HL-60/S4 treated with phorbol 12-myristate 13-acetate at 8.2 ng/mL for 4 days and 3 days (cell line): ENCODE measurements around the gene SACM1L.

Source experiments
- in situ Hi-C: fragments of 300-500 bp; cut with MboI; formaldehyde crosslinking; loops from 2 replicates; pipeline ENCODE4 v1.15.0; 2022; ENCODE audit warnings: low sequenced_read_pairs

Gene SACM1L

DNA sequence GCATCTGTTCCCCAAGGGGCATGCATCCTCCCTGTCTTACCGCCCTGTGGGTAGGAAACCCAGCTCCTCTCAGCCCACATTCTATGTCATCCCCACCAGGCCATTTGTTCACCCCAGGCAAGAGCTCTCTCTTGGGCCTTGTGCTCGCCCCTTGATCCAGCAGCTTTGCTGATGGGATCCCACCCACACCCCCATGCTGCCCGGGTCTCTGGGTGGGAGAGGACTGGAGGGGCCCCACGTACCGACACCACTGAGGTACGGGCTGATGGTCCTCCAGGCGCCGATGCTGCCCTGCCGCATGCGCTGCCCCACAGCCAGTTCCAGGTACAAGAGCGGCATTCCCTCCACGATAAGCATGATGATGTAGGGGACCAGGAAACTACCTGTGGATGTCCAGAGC lies 92.6 kb downstream of the SACM1L start:
- in situ Hi-C loops = no loop called here

DNA sequence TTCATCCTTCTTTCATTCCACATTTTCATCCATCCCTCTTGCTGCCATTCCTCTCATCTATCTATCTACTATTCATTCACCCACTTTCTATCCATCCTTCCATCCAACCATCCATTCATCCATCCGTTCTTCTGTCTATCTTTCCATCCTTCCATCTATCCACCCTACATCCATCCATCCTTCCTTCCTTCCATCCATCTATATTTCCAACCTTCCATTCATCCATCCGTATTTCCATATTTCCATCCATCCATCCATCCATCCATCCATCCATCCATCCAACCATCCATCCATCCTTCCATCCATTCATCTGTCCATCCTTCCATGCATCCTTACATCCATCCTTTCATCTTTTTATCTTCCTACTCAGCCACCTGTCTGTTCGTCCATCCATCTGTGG lies 93.2 kb downstream of the SACM1L start:
- in situ Hi-C loops = no loop called here

DNA sequence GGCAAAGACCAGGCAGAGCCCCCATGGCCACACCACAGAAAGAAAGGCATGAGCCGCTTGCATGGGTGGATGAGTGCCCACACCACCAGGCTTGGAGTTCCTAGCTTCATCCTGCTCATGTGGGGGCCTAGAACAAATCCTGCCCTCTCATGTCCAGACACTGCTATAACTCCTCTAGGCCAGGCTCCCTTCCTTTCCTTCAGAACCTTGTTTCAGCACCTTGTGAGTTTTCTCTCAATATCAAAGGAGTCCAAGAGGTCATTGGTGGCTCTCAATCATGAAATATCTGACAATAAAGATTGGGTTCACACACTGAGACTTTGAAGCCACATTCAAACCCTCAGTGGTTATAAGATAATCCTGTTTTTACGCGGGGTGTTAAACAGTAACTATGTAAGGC lies 94.5 kb downstream of the SACM1L start:
- in situ Hi-C loops = no loop called here

DNA sequence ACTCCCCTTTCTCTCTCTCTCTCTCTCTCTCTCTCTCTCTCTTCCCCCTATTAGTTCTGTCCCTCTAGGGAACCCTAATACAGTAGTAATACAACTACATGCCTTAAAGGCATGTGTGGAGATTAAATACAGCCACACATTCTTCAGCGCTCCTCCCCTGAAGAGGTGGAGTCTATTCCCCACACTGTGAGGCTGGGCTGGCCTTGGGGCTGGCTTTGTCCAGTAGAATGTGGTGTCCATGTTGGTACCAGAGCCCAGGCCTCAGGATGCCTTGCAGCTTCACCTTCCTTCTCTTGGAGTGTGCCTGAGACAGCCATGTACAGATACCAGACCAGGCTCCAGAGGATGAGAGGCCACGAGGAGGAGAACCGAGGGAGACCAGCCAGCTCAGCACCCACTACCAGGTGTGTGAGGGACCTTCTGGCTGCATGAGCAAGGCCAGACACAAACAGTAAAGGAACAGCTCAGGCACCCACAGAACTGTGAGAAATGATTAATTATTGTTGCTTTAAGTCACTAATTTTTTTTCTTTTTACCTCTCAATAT lies 96.5 kb downstream of the SACM1L start:
- in situ Hi-C loops = no loop called here

DNA sequence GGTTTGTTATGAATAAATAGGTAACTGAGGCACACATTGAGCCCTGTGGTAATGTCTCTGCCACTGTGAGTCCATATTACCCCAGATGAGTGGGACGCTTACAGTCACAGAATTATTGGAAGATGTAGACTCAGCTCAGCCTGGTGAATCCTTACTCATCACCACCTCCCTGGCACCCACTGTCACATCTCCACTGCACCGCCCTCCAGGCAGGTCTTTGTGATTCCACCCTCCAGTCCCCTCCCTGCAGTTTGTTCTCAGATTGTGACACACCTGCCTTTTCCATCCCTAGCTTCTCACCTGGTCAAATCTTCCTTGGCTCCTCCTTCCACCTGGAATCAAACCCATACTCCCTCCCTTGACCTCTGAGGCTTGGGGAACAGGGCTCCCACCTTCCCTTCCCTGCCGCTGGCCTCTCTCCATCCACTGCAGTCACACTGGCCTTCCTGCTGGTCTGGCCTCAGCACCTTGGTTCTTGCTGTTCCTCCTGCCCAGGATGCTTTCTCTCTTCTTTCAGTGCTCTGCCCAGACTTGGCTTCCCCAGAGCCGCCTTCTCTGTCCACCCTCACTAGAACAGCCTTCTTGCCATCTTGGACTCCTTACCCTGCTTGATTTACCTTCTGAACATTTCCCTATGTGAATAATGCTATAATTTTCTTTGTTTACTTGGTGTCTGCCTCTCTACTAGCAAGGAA lies 97.8 kb downstream of the SACM1L start:
- in situ Hi-C loops = no loop called here

DNA sequence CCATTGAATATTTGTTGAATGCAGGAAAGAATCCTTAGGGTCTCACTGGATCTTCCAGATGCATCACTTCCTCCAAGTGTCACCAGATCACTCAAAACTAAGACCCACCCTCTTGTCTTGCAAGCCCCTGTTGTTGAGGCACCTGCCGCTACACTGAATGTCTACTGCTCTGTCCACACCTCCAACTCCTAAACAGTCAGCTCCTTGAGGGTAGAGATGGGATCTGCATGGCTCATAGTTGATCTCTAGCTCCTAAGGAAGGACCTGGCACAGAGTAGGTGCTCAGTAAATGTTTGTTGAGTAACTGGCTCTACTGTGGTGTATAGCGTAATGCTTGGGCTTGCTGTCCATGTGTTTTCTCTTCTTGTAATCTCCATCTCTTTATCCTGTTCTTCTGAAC lies 98.4 kb downstream of the SACM1L start:
- in situ Hi-C loops = no loop called here

DNA sequence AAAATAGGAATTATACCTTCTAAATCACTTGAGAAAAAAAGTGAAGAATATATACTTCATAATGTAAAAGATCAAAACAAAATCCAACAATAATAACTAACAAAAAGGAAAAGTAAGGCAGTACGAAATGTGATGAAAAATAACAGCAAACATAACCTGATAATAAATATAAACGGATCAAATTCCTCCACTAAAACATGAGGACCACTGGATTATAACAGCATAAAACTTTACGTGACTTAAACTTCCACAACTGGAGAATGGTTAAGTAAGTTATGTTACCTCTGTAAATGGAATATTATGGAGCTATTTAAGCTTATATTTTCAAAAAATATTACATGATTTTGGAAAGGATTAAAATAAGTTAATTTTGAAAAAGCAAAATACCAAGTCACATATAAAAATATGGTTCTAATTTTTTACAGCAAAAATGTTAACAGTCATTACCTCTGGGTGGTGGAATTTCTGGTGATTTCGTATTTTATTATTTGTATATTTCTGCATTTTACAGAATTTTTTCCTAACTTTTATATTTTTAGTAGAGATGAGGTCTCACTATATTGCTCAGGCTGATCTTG lies 100.1 kb downstream of the SACM1L start:
- in situ Hi-C loops = no loop called here

DNA sequence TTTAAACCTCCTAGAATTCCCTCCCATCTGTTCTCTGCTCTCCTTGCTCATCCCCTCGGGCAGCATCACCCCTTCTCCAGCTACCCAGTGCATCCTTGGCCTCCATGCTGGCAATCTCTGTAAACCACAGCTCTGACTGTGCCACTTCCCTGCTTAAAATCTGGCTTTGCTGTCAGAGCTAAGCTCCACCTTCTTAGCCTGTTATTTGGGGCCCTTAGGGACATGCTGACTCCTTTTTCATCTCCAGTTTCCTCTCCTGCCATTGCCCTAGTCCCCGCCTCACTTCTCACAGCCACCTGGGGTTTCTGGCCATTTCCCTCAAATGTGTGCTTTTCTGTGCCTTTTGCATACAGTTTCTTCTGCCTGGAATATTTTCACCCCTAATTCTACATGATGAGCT lies 101.4 kb downstream of the SACM1L start:
- in situ Hi-C loops = no loop called here

DNA sequence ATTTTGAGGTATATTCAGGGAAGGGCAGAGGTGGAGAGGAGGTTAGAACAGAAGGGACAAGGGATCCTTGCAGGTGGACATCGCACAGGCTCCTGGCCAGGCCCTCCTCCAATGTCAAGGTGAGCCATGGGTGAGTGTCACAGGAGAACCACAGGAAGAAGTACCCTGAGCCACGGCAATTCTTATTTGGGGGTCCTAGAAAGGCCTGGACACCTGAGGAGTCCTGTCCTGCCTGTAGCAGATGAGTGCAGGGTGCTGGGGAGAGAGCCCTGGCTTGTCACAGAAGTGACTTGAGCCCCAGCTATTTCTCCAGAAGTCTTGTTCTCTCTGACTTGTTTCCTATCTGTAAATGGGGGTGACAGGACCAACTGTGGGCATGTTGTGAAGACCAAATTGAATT lies 102.8 kb downstream of the SACM1L start:
- in situ Hi-C loops = no loop called here

DNA sequence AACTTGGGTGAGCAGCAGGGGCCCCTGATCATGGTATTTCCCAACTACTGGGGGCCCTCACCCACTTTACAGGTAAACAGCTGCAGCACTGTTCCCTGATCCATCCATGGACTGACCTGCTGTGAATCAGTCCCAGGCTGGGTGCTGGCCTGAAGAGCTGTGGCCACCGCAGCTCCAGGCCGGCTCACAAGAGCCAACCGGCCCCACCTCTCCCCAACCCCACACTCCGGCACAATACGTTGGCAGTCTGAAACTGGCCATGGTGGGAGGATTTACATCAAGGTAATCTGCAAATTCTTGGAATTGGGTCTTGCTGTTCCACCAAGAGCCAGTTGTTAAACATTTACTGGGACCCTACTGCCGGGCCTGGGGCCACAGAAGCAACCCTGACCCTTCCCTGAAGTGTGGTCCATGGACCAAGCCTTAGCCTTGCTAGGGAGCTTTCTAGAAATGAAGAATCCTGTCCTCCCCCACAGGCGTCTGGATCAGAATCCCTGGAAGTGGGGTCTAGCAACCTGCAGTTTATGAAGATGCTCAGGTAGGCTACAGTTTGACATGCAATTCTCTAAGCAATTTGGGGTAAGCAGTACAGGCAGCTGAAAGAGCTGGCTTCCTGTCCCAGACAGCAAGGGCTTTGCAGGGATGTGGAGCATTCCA lies 103.4 kb downstream of the SACM1L start:
- in situ Hi-C loops = no loop called here

DNA sequence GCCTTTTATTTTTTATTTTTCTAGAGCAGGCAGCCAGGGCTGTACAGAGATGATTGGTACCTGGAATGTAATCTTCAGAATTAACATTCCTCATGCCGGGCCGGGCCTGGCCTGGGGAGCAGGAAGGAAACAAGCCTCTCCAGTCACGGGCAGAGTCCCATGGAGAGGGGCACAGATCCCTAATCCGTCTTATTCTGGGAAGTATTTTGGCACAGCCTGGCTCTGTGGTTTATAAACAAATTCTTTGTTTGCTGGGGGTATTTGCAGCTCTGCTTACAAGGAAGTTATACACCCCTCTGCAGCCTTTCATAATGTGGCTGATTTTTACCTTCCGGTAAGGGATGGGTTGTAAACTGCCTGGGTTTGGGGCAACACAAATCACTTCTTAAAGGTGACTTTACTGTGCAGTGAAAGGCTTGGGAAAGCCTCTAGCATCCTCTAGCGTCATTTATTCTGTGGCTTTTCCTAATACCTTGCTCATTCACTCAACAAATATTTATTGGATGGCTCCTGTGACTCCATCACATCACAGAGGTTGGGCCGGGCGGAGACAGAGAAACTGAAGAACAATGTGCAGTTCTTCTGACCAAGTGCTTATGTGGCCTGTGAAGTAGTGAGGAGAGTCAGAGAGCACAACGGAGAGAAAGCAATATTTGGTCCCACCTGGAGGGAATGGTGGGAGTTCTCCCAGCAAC lies 104.4 kb downstream of the SACM1L start:
- in situ Hi-C loops = no loop called here

DNA sequence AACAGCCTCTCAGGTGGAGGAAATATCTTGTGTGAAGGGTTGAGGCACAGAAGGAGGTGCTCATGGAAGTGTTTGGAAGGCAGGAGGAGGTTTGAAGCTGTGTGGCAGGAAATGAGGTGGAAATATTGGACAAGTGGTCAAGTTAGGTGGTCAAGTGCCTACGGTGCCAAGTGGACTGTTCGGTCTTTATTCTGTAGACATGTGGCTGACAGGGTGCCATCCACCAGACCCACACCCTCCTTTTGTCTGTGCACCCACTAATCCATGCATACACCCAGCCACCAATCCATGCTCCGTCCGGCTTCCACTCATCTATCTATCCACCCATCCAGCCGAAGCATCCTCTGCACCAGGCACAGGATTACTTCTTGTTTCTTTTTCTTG lies 105.0 kb downstream of the SACM1L start:
- in situ Hi-C loops = no loop called here

DNA sequence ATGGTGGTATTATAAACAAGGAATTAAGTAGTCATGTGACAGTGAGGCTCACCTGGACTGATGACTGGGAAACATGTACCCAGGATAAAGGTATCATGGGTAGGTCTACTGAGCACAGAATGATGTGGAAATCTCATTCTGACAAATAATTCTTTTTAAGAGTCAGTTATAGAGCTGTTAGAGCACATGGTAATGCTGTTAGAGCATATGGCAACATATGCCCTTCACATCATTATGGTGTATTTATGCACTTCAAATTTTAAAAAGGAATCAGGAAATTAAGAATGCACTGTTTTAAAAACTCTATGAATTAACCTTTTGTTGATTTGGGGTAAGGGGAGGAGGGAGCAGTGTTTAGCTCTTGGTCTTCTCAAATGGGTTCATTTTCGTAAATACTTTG lies 105.5 kb downstream of the SACM1L start:
- in situ Hi-C loops = no loop called here
